Measurements from ENCODE around the gene DCANP1.

DNA sequence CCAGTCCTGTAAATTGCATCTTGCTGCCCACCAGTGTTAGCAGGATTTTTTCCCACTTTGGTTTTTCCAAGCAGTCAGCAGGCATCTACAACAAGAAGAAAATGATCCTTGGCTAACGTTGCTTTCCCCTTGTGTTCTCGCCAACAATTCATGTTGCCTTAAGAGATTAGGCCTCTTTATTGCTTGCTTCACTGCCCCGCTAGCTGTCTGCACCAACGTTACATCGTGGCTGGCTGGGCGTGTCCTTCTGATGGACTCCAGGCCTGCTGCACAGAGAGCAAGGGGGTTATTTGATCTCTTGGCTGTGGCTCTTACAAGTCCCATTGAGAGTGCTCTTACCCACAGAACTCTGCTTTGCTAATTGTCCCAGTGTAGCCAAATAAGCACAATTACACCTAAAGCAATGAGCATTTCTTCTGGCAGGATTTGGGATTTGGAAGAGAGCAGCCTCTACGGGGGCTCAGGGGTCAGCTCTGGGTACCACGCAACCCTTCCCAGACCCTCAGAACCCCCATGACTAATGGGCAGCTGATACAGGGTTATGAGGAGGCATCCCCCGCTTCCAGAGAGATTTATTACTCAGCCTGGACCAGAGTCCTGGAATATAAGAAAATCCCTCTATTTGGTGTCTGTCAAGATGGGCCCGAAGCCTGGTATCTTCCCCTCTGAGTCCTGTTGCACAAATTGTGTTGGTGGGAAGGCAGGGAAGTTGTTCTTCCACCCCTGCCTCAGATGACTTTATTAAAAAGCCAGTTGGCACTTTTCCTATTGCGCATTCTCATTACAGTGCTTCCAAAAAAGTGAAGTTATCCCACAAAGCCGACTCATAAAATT lies 17.6 kb downstream of the DCANP1 start:
- no peak for TF ChIP-seq POLR2A (IDR thresholded peaks at IDR 0.05)
- TF ChIP-seq, protein P1, sequence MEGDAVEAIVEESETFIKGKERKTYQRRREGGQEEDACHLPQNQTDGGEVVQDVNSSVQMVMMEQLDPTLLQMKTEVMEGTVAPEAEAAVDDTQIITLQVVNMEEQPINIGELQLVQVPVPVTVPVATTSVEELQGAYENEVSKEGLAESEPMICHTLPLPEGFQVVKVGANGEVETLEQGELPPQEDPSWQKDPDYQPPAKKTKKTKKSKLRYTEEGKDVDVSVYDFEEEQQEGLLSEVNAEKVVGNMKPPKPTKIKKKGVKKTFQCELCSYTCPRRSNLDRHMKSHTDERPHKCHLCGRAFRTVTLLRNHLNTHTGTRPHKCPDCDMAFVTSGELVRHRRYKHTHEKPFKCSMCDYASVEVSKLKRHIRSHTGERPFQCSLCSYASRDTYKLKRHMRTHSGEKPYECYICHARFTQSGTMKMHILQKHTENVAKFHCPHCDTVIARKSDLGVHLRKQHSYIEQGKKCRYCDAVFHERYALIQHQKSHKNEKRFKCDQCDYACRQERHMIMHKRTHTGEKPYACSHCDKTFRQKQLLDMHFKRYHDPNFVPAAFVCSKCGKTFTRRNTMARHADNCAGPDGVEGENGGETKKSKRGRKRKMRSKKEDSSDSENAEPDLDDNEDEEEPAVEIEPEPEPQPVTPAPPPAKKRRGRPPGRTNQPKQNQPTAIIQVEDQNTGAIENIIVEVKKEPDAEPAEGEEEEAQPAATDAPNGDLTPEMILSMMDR (IDR thresholded peaks at IDR 0.05) = no peak

Measured in testis (tissue), 2 donors.